GM12891 (cell line): ENCODE data around the gene RPS6KA3.
"Not testable (repeated sequence)": the region's sequence is repeated elsewhere in the genome, so short reads cannot be mapped to it uniquely, and the experiment has no call there.

Experiments used
- PAX5 ChIP-seq: IDR thresholded peaks from 2 replicates; pipeline ENCODE4 v1.6.1; 2011; ENCODE audit warnings: low read length, moderate library complexity, mild to moderate bottlenecking; ENCODE audit not compliant: insufficient read depth, severe bottlenecking
- POLR2A ChIP-seq: IDR thresholded peaks from 2 replicates; pipeline ENCODE4 v1.6.1; 2011; ENCODE audit warnings: low read depth, low read length, control low read depth
- POLR2AphosphoS5 ChIP-seq: IDR thresholded peaks from 2 replicates; pipeline ENCODE4 v1.6.1; 2011; ENCODE audit warnings: low read depth, low read length, control low read depth
- POU2F2 ChIP-seq: IDR thresholded peaks from 2 replicates; pipeline ENCODE4 v1.6.1; 2011; ENCODE audit warnings: low read depth, mild to moderate bottlenecking, control low read depth, low read length, moderate library complexity
- SPI1 ChIP-seq: IDR thresholded peaks from 2 replicates; pipeline ENCODE4 v1.6.1; 2011; ENCODE audit warnings: low read depth, low read length, control low read depth
- TAF1 ChIP-seq: IDR thresholded peaks from 2 replicates; pipeline ENCODE4 v1.6.1; 2011; ENCODE audit warnings: low read depth, low read length, control low read depth

DNA sequence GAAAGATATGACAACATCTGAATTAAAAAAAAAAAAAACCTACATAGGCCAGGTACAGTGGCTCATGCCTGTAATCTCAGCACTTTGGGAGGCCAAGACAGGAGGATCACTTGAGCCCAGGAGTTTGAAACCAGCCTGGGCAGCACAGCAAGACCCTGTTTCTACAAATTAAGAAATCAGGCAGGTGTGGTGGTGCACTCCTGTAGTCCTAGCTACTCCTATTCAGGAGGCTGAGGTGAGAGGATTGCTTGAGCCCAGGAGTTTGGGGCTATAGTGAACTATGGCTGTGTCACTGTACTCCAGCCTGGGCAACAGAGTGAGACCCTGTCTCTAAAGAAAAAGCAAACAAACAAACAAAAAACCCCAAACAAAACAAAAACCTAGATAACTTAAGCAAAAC is 104.2 kb downstream of the RPS6KA3 start:
- not testable (repeated sequence) for TF ChIP-seq POLR2AphosphoS5, POLR2A, TAF1, SPI1, PAX5, POU2F2
